ENCODE measurements around the gene CYB5D1. TPM values are rescaled to one million over a fixed set of nuclear protein-coding genes. Genes with fewer than 3 reads are reported as not detected.

Gene CYB5D1
- total and polyA plus RNA-seq, 9 donors, result 7.0 to 22.2 (median 16.1) TPM

- no peak for TF ChIP-seq POLR2A (IDR thresholded peaks at IDR 0.05)
- TF ChIP-seq, protein P1, sequence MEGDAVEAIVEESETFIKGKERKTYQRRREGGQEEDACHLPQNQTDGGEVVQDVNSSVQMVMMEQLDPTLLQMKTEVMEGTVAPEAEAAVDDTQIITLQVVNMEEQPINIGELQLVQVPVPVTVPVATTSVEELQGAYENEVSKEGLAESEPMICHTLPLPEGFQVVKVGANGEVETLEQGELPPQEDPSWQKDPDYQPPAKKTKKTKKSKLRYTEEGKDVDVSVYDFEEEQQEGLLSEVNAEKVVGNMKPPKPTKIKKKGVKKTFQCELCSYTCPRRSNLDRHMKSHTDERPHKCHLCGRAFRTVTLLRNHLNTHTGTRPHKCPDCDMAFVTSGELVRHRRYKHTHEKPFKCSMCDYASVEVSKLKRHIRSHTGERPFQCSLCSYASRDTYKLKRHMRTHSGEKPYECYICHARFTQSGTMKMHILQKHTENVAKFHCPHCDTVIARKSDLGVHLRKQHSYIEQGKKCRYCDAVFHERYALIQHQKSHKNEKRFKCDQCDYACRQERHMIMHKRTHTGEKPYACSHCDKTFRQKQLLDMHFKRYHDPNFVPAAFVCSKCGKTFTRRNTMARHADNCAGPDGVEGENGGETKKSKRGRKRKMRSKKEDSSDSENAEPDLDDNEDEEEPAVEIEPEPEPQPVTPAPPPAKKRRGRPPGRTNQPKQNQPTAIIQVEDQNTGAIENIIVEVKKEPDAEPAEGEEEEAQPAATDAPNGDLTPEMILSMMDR (IDR thresholded peaks at IDR 0.05), result no peak
- TF ChIP-seq EP300 (IDR thresholded peaks at IDR 0.05), result no peak
- Histone ChIP-seq H3K9me3 (no peaks in the 10 kb centered on the region), H3K36me3 (no peaks in the 10 kb centered on the region), H3K27ac (no peak overlapping the region), H3K27me3 (no peaks in the 10 kb centered on the region), H3K4me3 (no peak overlapping the region), H3K4me1 (ENCODE audit: insufficient read depth) (no peaks in the 10 kb centered on the region)
- DNase-seq, result no peak
- intact Hi-C loops (cut with DNase I), result loop anchor here in 1 of 4 donors (5.0 kb wide), 1 partner anchor 72 kb away; no protein-coding TSS in a partner anchor
- 76 to 86% (median 77%) methylated on average over 27 of the region's 27 CpGs for WGBS, 3 donors
Observed at GRCh38 chr17:7818746-7819645, 38.8 kb upstream of the CYB5D1 start.

- DNase-seq, result no peak
- Histone ChIP-seq H3K36me3 (no peaks in the 10 kb centered on the region), H3K4me3 (no peak overlapping the region), H3K27me3 (no peaks in the 10 kb centered on the region), H3K4me1 (ENCODE audit: insufficient read depth) (no peaks in the 10 kb centered on the region), H3K9me3 (no peaks in the 10 kb centered on the region), H3K27ac (no peak overlapping the region)
- TF ChIP-seq, protein P1 (IDR thresholded peaks at IDR 0.05), result no peak
- TF ChIP-seq POLR2A (IDR thresholded peaks at IDR 0.05), result no peak
- TF ChIP-seq EP300 (IDR thresholded peaks at IDR 0.05), result no peak
- intact Hi-C loops (cut with DNase I), result loop anchor here in 3 of 4 donors (5.0 kb wide), 3 partner anchors 37 to 172 kb away; partner anchors contain the start of genes CYB5D1 (in 3 of the 3), NAA38 (in 3 of the 3) and TMEM88 (in 3 of the 3)
- WGBS, 3 donors, result 82 to 89% (median 83%) methylated on average over 5 of the region's 5 CpGs
Observed at GRCh38 chr17:7820231-7820630, 37.6 kb upstream of the CYB5D1 start.

DNA sequence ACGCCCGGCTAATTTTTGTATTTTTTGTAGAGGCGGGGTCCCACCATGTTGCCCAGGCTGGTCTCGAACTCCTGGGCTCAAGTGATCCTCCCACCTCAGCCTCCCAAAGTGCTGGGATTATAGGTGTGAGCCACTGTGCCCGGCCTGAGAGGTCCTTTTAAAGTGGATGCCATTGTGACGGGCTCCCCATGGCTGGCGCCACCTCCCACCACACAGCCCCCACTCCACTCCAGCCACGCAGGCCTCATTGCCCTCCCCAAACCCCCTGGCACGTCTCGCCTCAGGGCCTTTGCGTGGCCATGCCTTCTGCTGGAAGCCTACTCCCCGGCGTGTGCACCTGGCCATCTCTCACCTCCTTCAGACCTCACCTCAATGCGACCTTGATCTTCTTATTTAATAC, 35.7 kb upstream of the CYB5D1 start:
- TF ChIP-seq, protein P1 (IDR thresholded peaks at IDR 0.05), result no peak
- TF ChIP-seq POLR2A (IDR thresholded peaks at IDR 0.05) (no peak), EP300 (IDR thresholded peaks at IDR 0.05) (no peak)
- Histone ChIP-seq H3K4me1 (ENCODE audit: insufficient read depth) (no peaks in the 10 kb centered on the region), H3K36me3 (no peaks in the 10 kb centered on the region), H3K27me3 (no peaks in the 10 kb centered on the region), H3K27ac (no peak overlapping the region), H3K9me3 (no peaks in the 10 kb centered on the region), H3K4me3 (no peak overlapping the region)
- DNase-seq, result no peak
- 68 to 76% (median 73%) methylated on average over 14 of the region's 14 CpGs for WGBS, 3 donors
- intact Hi-C loops (cut with DNase I), result loop anchor here in 3 of 4 donors (5.0 kb wide), 3 partner anchors 35 to 170 kb away; partner anchors contain the start of genes CYB5D1 (in 3 of the 3), NAA38 (in 3 of the 3) and TMEM88 (in 3 of the 3)

DNA sequence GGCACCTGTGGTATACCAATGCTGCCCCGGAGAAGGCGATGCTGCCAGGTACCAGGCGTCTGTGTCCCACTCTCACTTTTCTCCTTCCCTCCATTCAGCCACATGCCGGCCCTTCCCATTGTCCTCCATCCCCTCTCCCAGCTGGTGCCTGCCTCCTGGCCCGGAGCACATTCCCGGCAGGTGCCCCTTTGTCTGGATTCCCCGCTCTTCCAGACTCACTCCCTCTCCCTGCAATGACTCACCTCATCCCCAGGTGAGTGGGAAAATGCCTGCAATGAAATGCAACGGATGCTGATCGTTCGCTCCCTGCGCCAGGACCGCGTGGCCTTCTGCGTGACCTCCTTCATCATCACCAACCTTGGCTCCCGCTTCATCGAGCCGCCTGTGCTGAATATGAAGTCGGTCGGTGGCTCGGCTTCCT, 34.2 kb upstream of the CYB5D1 start:
- intact Hi-C loops (cut with DNase I), result loop anchor here in 3 of 4 donors (5.0 kb wide), 3 partner anchors 34 to 169 kb away; partner anchors contain the start of genes CYB5D1 (in 3 of the 3), NAA38 (in 3 of the 3) and TMEM88 (in 3 of the 3)
- Histone ChIP-seq H3K27me3 (no peaks in the 10 kb centered on the region), H3K27ac (no peak overlapping the region), H3K4me1 (ENCODE audit: insufficient read depth) (no peaks in the 10 kb centered on the region), H3K9me3 (no peaks in the 10 kb centered on the region), H3K4me3 (no peak overlapping the region), H3K36me3 (no peaks in the 10 kb centered on the region)
- DNase-seq, result no peak
- WGBS, 3 donors, result 86 to 90% (median 87%) methylated on average over 20 of the region's 20 CpGs
- TF ChIP-seq, protein P1 (IDR thresholded peaks at IDR 0.05), result no peak

Data from ovary (tissue), 9 donors.